Activated naive CD8-positive, alpha-beta T cell treated with anti-CD3 and anti-CD28 coated beads, Interleukin-2, amount 10 ng/mL, durations not matched to agents 7 days and 5 days (primary cell): ENCODE data around the gene QRSL1. TPM values are rescaled to one million over a fixed set of nuclear protein-coding genes. Genes with fewer than 3 reads are reported as not detected.
A peak's percentile ranks its signal among the peaks of the same experiment; 100 is the strongest.

ENCODE experiments used
- ATAC-seq: fragments of 150-1000 bp; cut with Tn5 transposase; one replicate; pipeline ENCODE4 v1.10.0; 2021; ENCODE audit warnings: low read depth, moderate library complexity
- POLR2A ChIA-PET: fragments of 350-600 bp; sonication (Branson Sonifier 250); formaldehyde crosslinking; loops from one replicate; lab custom pipeline; 2021; ENCODE audit warnings: antibody characterized with exemption; lab: Charles Lee
- DNase-seq: peaks from one replicate; pipeline ENCODE4 v3.0.0; 2021
- H3K27ac Mint-ChIP-seq: one replicate; pipeline ENCODE4 v1.8.0; 2022; ENCODE audit warnings: mild to moderate bottlenecking, mixed read lengths
- H3K27me3 Mint-ChIP-seq: one replicate; pipeline ENCODE4 v1.8.0; 2022; ENCODE audit warnings: mild to moderate bottlenecking, moderate library complexity, mixed read lengths
- H3K36me3 Mint-ChIP-seq: one replicate; pipeline ENCODE4 v1.8.0; 2021; ENCODE audit warnings: mild to moderate bottlenecking, mixed read lengths
- H3K4me1 Mint-ChIP-seq: one replicate; pipeline ENCODE4 v1.8.0; 2021; ENCODE audit warnings: mixed read lengths
- H3K4me3 Mint-ChIP-seq: one replicate; pipeline ENCODE4 v1.8.0; 2022; ENCODE audit warnings: mild to moderate bottlenecking, moderate library complexity, mixed read lengths
- H3K9me3 Mint-ChIP-seq: one replicate; pipeline ENCODE4 v1.8.0; 2021; ENCODE audit warnings: mixed read lengths
- total RNA-seq, 2 experiments: library from RNA; stranded (reverse); gene quantifications; one replicate each; pipeline ENCODE4 v1.2.3, GENCODE V29; 2021

Gene QRSL1
- total RNA-seq, 2 experiments from 2014 or later, result 12.1 to 12.7 TPM

DNA sequence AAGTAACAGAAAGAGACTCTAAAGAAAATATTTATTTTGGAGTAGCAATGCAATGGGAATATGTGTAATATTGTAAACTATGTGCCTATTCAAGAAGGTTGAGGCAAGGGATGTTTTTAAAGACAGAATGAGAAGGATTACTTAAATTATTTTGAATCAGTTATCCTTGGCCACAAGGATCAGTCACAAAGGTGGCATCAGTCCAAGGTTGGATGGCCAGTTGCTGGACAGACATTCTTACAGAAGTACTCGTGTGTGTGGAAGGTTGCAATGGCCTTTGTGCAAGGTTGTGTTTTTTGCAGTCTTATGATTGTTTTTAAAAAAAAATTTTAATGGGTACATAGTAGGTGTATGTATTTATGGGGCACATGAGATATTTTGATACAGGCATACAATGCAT lies 2.0 kb downstream of the QRSL1 start:
- Mint-ChIP-seq H3K4me1 (peaks cover 19% of the 10 kb centered on the region), H3K27ac (no peak overlapping the region), H3K27me3 (no peaks in the 10 kb centered on the region), H3K4me3 (no peak overlapping the region), H3K36me3 (peaks cover 9% of the 10 kb centered on the region), H3K9me3 (no peaks in the 10 kb centered on the region)
- POLR2A ChIA-PET, result no interaction called here
- ATAC-seq, result no peak
- no peak for DNase-seq

DNA sequence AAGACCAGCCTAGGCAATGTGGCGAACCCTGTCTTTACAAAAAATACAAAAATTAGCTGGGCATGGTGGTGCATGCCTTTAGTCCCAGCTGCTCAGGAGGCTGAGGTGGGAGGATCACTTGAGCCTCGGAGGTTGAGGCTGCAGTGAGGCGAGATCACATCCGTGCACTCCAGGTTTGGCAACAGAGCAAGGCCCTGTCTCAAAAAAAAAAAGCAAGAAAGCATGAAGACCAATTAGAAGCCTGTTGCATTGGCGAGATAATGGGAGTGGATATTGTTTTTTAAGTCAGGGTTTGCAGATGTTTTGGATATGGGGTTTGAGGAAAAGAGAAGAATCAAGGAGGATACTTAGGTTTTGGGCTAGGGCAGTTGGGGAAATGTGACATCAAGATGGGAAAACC lies 5.2 kb downstream of the QRSL1 start:
- DNase-seq (no peak), ATAC-seq (no peak)
- Mint-ChIP-seq H3K27ac (no peak overlapping the region), H3K4me3 (no peak overlapping the region), H3K4me1 (peaks cover 30% of the 10 kb centered on the region), H3K27me3 (no peaks in the 10 kb centered on the region), H3K9me3 (no peaks in the 10 kb centered on the region), H3K36me3 (peaks cover 19% of the 10 kb centered on the region)
- POLR2A ChIA-PET, result no interaction called here

DNA sequence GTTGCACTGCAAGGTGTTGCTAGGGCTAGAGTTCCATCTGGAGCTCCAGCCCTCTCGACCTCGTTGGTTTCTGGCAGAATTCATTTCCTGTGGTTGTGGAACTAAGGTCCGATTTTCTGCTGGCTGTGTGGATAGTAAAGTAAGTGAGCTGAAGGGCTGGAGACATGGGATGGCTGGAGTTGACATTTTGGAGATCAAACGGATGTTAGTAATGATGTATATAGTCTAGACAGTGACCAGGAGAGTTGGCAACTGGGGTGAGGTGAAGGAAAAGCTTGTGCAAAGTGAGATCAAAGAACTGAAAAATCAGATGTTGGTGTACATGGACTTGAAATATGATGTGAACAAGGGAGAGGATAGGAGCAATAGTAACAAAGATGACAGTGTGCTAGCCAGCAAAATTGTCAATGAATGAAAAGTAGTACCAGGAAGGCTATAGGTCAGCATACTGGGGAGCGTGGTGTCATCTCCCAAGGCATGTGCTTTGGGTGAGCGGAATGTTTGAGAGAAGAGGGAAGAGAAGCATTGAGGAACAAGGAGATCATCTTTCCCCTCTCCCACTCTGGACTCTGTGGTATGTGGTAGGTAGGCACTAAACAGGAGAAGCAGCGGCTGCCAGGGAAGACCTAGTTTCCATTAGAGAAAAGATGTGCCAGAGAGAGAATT lies 7.8 kb downstream of the QRSL1 start:
- DNase-seq, result no peak
- Mint-ChIP-seq H3K4me1 (peaks cover 21% of the 10 kb centered on the region), H3K27me3 (no peaks in the 10 kb centered on the region), H3K36me3 (peaks cover 23% of the 10 kb centered on the region), H3K9me3 (no peaks in the 10 kb centered on the region), H3K4me3 (no peak overlapping the region), H3K27ac (peak overlapping the region; percentile 15)
- POLR2A ChIA-PET, result no interaction called here
- no peak for ATAC-seq

DNA sequence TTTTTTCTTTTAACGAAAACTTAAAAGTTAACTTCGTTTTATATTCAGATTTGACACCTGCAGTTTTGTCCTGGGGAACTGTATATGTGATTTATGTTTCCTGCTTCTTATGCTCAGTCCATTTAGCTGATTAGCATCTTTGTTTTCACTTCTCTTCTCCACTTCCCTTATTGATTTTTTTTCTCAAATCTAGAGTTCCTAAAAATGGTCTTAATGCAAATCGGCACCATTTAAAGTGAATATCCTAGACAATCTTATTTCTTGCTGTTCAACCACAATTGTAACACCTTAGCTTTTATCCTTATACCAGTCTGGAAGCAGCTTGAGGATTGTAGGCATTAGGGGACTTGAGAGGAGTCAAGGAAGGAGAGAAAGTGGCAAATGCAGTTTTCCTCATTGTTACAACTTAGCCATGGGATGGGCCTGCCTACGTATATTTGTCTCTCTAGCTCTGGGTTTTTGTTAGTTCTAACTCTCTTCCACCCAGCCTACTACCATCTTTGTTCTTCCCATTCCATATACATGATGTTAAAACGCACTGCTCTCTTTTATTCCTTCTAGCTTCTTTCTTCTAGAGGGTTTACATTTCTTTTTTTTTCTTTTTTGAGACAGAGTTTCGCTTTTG lies 8.5 kb downstream of the QRSL1 start:
- Mint-ChIP-seq H3K4me3 (no peak overlapping the region), H3K27me3 (no peaks in the 10 kb centered on the region), H3K9me3 (no peaks in the 10 kb centered on the region), H3K4me1 (peaks cover 19% of the 10 kb centered on the region), H3K36me3 (peaks cover 28% of the 10 kb centered on the region), H3K27ac (no peak overlapping the region)
- ATAC-seq (no peak), DNase-seq (no peak)
- POLR2A ChIA-PET, result no interaction called here

DNA sequence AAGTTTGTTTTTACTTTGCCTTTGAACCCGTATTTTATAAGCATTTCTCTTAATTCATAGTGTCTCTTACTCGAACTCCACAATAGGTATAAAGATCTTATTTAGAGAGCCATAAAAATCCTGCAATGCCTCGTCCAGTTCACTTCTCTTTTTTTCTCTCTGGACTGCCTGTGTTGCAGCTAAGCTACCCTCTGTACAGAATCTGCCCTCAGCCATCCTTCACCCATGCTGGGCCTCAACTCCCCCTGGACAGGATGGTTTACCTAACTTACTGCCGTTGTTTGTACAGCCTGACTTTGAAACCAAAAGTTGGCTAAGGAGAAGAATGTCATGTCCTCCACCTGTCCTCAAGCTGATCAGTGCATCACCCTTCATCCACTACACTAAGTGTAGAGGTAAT lies 10.4 kb downstream of the QRSL1 start:
- peaks cover 36% of the 10 kb centered on the region for H3K36me3 Mint-ChIP-seq
- POLR2A ChIA-PET, result no interaction called here
- no peak overlapping the region for H3K4me3 Mint-ChIP-seq
- no peaks in the 10 kb centered on the region for H3K27me3 Mint-ChIP-seq
- no peaks in the 10 kb centered on the region for H3K9me3 Mint-ChIP-seq
- ATAC-seq (no peak), DNase-seq (no peak)
- H3K4me1 Mint-ChIP-seq, result peaks cover 18% of the 10 kb centered on the region
- H3K27ac Mint-ChIP-seq, result peak overlapping the region; percentile 18

DNA sequence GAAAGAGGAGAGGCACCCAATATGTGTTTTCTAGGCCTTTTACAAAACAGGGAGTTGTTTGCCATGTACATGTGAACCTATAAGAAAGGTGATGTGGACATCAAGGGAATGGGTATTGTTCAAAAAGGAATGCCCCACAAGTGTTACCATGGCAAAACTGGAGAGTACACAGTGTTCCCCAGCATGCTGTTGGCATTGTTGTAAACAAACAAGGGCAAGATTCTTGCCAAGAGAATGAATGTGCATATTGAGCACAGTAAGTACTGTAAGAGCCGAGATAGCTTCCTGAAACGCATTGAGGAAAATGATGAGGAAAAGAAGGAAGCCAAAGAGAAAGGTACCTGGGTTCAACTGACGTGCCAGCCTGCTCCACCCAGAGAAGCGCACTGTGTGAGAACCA lies 13.1 kb downstream of the QRSL1 start:
- Mint-ChIP-seq H3K4me1 (peaks cover 11% of the 10 kb centered on the region), H3K9me3 (no peaks in the 10 kb centered on the region), H3K27ac (no peak overlapping the region), H3K36me3 (peaks cover 34% of the 10 kb centered on the region), H3K4me3 (no peak overlapping the region), H3K27me3 (no peaks in the 10 kb centered on the region)
- ATAC-seq (no peak), DNase-seq (no peak)
- POLR2A ChIA-PET, result no interaction called here

DNA sequence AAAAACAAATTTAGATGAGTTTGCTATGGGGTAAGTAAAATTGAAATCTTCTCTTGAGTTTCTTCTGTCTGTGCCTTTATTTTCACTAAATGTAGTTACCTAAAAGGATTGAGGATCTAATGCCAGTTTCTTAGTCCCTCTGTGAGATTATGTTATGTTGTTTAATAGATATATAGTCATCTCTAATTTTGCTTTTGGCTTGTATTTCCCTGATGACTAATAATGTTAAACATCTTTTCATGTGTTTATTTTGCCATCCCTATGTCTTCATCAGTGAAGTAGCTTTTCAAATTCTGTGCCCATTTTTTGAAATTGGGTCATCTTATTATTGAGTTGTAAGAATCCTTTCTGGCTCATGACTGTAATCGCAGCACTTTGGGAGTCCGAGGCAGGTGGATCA lies 13.7 kb downstream of the QRSL1 start:
- POLR2A ChIA-PET, result no interaction called here
- Mint-ChIP-seq H3K4me1 (peaks cover 6% of the 10 kb centered on the region), H3K9me3 (no peaks in the 10 kb centered on the region), H3K36me3 (peaks cover 34% of the 10 kb centered on the region), H3K27ac (no peak overlapping the region), H3K27me3 (no peaks in the 10 kb centered on the region), H3K4me3 (no peak overlapping the region)
- no peak for ATAC-seq
- no peak for DNase-seq

DNA sequence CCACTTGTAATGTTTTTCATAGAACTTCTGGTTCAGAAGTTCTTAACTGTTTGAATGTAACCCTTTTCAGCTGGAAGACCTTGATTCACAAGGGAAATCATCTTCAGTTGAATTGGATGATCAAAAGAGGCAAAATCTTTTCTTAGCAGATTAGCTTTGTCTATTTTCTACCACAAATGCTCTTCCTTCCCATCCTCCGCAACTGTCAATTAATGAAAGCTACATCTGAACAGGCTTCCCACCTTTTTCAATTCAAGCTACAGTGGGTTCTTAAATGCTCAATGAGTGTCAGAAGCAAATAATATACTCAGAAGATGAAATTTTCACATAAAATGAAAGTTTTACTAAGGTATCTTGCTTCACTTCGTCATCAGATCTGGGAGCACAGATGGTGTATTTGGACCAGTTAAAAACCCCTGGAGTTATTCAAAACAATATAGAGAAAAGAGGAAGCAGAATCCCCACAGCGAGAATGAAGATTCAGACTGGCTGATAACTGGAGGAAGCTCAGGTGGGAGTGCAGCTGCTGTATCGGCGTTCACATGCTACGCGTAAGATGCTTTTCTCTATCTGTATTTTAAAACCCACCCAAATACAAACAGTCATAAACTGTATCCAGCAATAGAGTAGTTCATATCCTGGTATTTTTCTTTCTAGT lies 19.4 kb downstream of the QRSL1 start:
- peaks cover 23% of the 10 kb centered on the region for H3K36me3 Mint-ChIP-seq
- H3K4me1 Mint-ChIP-seq, result no peaks in the 10 kb centered on the region
- no peak for ATAC-seq
- POLR2A ChIA-PET, result no interaction called here
- H3K27me3 Mint-ChIP-seq, result no peaks in the 10 kb centered on the region
- no peaks in the 10 kb centered on the region for H3K9me3 Mint-ChIP-seq
- no peak for DNase-seq
- no peak overlapping the region for H3K27ac Mint-ChIP-seq
- no peak overlapping the region for H3K4me3 Mint-ChIP-seq

DNA sequence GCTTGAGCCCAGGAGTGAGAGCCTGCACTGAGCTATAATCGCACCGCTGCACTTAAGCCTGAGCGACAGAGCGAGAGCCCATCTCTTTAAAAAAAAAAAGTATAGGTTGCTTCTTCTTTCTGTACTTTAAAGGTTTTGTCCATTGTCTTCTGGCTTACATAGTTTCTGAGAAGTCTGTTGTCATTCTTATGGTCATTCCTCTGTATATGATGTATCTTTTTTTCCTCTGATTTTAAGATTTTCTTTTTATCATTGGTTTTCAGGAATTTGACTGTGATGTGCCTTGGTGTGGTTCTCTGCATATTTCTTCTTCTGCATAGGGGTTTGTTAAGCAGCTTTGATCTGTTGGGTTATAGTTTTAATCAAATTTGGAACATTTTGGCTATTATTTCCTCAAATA lies 29.1 kb downstream of the QRSL1 start:
- no peak for ATAC-seq
- peaks cover 64% of the 10 kb centered on the region for H3K36me3 Mint-ChIP-seq
- DNase-seq, result no peak
- POLR2A ChIA-PET, result no interaction called here
- no peak overlapping the region for H3K27ac Mint-ChIP-seq
- no peaks in the 10 kb centered on the region for H3K4me1 Mint-ChIP-seq
- no peaks in the 10 kb centered on the region for H3K27me3 Mint-ChIP-seq
- no peak overlapping the region for H3K4me3 Mint-ChIP-seq
- peaks cover 8% of the 10 kb centered on the region for H3K9me3 Mint-ChIP-seq

DNA sequence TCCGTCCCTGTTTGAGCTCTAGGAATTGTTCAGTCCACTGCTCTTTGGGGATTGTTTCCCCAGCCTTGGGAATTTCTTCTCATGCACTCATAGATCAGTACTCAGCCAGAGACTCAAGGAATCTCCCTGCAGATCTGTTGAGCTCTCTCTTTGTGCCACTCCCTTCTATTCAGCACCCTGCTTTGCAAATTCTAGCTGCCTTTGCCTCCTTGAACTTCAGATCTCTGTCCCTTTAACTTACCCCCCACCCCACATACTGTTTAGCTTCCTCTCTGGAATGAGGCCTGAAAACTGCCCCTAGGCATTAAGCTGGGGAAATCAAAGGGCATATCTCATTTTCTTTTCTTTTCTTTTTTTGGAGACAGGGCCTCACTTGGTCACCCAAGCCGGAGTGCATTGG lies 30.5 kb downstream of the QRSL1 start:
- ATAC-seq (no peak), DNase-seq (no peak)
- Mint-ChIP-seq H3K27me3 (no peaks in the 10 kb centered on the region), H3K4me3 (no peak overlapping the region), H3K4me1 (peaks cover 1% of the 10 kb centered on the region), H3K9me3 (peaks cover 8% of the 10 kb centered on the region), H3K27ac (no peak overlapping the region), H3K36me3 (peaks cover 56% of the 10 kb centered on the region)
- POLR2A ChIA-PET, result no interaction called here

DNA sequence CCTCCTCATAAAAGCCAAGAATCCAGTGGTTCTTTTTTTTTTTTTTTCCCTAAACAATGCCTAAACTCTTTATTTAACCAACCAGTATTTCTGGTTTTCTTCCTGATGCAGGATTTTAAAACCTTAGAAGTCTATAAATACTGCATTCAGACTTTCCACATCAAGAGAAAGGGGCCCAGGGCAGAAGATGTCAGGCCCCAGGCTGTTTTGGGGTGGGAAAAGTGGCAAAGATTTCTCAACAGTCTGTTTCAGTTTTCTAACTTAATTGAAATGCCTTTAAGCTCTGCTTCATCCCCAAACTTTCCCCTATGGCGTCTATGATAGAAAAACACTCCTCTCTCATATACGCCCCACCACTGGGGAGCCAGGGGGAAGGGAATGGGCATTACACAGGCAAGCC lies 33.1 kb downstream of the QRSL1 start:
- ATAC-seq (no peak), DNase-seq (no peak)
- Mint-ChIP-seq H3K4me1 (peaks cover 1% of the 10 kb centered on the region), H3K9me3 (peaks cover 6% of the 10 kb centered on the region), H3K27ac (no peak overlapping the region), H3K4me3 (no peak overlapping the region), H3K36me3 (peaks cover 52% of the 10 kb centered on the region), H3K27me3 (no peaks in the 10 kb centered on the region)
- POLR2A ChIA-PET, result no interaction called here

DNA sequence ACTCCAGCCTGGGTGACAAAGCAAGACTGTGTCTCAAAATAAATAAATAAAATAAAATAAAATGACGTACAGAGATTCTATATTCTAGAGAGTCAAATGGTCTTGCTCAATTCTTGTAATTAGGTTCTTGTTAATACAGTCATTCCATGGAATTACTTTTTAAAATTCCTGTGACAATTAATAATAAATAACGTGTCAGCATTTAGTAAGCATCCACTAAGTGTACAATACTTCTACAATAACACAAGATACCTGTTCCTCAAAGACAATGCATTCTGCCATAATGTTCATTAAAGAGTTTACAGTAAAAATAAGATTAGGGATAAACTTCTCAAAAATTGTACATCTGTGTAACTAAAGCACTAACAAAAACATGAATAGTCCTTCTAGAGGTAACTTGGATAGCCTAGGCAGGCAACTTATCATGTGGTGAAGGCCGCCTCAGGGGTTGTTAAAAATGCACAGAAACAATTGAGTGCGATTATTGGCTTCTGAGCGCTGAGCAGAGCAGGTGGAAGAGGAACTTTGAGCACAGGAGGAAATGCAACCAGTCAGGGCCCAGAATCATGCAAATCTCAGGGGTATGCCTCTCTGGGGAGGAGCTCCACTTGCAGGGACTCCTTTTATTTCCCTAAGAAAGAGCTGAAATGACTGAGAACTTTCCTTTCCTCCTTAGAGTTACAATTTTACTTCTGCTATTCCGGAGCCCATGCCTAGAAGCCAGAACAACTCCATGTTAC lies 37.1 kb downstream of the QRSL1 start:
- Mint-ChIP-seq H3K4me3 (no peak overlapping the region), H3K9me3 (no peaks in the 10 kb centered on the region), H3K36me3 (peaks cover 21% of the 10 kb centered on the region), H3K4me1 (peaks cover 1% of the 10 kb centered on the region), H3K27ac (no peak overlapping the region), H3K27me3 (no peaks in the 10 kb centered on the region)
- POLR2A ChIA-PET, result no interaction called here
- ATAC-seq (no peak), DNase-seq (no peak)

DNA sequence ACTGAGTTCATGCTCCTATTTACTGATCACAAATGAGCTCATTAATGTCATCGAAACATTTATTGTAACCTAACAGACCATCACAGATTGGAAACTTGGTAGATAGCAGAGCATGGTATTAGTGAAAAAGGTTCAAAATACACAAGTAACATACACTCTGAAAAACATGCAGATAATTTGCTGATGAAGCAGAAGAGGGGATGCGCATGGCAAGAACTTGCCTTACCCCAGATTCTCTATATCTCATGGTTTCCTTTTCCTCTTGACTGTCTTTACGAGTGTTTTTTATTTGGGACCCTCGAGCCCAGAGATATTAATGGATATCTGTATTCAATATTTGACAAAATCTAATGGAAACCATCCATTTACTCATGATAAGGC lies 37.6 kb downstream of the QRSL1 start:
- ATAC-seq (no peak), DNase-seq (no peak)
- Mint-ChIP-seq H3K27me3 (no peaks in the 10 kb centered on the region), H3K4me3 (no peak overlapping the region), H3K4me1 (peaks cover 1% of the 10 kb centered on the region), H3K36me3 (peaks cover 21% of the 10 kb centered on the region), H3K27ac (no peak overlapping the region), H3K9me3 (no peaks in the 10 kb centered on the region)
- POLR2A ChIA-PET, result no interaction called here
